ENCODE results near the gene SUN5.
"Not testable (repeated sequence)": the region's sequence is repeated elsewhere in the genome, so short reads cannot be mapped to it uniquely, and the experiment has no call there.

SUN5 gene

DNA sequence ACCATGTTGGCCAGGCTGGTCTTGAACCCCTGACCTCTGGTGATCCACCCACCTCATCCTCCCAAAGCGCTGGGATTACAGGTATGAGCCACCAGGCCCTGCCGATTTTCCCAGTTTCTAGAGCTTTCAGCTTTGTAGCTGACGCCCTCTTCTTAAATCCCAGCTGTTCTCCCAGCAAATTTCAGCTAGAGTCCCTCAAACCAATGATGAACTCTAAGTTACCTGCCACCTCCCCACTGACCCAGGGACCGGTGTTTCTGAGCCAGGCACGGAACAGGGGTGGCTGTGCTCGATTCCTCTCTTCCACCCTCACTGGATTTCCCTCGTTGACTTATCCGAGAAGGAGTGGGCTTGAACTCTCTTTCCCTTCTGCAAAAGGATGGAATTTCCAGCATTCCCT lies 39.1 kb downstream of the SUN5 start:
- no peak for DNase-seq (ENCODE audit: low read depth in 2 of 2)

DNA sequence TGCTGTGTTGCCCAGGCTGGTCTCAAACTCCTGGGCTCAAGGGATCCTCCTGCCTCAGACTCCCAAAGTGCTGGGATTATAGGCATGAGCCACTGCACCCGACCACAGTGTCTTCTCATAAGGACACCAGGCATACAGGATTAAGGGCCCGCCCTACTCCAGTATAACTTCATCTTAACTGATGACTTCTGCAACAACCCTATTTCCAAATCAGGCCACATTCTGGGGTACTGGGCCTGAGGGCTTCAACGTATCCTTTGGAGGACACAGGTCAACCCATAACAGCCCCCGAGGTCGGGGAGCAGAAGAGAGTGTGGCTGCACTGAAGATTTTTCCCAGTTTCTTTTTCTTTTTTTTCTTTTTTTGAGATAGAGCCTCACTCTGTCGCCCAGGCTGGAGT lies 39.7 kb downstream of the SUN5 start:
- no peak for DNase-seq (ENCODE audit: low read depth in 2 of 2)

DNA sequence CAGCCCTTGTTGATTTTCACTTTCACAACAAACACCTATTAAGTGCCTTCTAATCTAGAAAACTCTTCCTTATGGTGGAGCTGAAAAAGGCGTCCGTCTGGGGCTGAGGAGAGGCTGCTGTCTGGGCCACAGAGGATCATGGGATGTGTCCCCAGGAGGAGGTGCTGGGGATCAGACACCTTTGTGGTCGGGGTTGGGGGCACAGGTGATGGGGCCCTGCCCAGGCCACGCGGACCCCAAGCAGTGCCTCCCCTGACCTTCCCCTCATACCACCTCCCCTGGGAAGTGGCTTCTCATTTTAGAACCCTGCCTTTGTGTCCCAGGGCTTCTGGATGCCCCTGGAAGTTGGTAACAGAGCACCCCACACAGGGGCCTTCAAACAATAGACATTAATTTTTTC lies 41.1 kb downstream of the SUN5 start:
- DNase-seq (ENCODE audit: low read depth in 2 of 2): no peak

DNA sequence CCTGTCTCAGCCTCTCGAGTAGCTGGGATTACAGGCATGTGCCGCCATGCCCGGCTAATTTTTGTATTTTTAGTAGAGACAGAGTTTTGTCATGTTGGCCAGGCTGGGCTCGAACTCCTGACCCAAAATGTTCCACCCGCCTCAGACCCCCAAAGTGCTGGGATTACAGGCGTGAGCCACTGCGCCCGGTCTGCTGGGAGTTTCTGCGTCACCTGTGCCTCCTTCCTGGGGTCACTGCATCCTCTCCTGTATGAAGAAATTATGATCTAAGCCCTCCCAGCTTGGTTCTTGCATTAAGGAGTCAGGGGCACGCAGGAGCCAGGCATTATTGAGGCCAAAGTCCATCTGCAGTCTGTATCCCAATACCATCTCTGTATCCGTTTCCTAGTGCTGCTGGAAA lies 41.6 kb downstream of the SUN5 start:
- not testable (repeated sequence) for DNase-seq (ENCODE audit: low read depth in 2 of 2)

DNA sequence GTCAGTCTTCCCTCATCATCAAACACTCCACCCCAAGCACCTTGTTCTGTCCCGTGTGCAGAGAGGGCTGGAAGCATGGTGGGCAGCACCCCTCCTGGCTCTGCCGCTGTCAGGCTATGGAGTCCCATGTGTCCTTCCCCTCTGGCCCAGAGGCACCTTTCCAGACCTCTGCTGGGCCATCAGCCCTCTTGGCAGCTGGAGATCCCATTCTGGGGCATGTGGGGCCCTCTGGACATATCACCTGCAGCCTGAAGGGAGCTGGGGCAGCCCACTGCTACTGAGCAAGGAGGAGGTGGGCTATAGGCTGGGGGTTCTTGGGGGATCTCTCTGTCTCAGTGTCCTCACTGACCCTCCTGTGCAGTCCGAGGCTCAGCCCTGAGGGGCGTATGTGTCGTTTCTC lies 42.2 kb downstream of the SUN5 start:
- DNase-seq (ENCODE audit: low read depth in 2 of 2): no peak

DNA sequence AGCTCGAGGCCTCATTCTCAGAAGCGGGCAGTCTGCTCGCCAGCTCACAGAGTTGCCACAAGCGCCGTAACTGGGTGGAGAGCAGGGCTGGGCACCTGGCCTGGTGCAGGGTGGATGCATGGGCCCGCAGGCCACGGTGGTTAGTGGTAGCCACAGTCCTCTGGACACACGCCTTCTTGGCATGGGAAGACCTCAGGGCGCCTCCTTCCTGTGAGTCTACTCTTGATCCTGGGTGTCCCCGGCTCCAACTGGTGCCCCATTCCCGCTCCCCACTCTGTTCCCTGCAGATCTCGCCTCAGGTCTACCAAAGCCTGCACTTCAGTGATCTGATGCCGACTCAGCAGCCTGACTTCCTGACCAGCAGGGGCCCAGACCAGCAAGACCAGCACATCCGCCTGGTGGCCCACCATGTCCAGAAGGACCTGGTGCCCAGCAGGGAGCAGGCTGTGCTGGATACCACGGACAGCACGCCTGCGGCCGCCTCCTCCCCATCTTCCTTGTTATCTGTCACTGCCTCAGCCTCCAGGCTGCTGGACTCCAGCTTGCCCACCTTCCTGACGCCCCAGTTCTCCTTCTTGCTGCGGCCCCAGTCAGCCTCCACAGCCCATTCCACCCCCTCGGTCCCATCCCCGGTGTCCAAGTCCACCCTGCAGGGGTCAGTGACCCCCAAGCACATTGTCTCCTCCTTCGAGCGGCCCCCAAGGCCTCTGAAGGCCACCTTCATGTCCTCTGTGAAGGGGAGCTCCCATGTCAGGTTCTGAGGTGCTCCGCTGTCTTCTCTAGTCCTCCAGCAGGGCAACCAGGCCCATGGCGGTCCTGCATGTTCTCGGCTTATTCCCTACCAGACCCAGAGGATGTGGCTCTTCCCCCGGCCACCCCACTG lies 43.1 kb downstream of the SUN5 start:
- DNase-seq (ENCODE audit: low read depth in 2 of 2): no peak

DNA sequence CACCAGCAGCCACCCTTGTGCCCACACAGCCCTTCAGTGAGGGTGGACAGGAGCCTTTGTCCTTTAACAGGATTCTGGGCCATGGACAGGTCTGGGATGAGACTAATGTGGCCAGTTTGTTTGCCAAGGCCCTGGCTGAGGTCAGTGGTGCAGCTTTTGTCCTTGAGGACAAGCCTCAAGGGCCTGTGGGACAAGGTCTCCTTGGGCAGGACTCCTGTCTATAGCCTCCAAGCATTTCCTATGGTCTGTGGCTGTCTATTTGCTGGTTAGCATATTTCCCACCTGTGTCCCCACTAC lies 44.1 kb downstream of the SUN5 start:
- DNase-seq (ENCODE audit: low read depth in 2 of 2): no peak

DNA sequence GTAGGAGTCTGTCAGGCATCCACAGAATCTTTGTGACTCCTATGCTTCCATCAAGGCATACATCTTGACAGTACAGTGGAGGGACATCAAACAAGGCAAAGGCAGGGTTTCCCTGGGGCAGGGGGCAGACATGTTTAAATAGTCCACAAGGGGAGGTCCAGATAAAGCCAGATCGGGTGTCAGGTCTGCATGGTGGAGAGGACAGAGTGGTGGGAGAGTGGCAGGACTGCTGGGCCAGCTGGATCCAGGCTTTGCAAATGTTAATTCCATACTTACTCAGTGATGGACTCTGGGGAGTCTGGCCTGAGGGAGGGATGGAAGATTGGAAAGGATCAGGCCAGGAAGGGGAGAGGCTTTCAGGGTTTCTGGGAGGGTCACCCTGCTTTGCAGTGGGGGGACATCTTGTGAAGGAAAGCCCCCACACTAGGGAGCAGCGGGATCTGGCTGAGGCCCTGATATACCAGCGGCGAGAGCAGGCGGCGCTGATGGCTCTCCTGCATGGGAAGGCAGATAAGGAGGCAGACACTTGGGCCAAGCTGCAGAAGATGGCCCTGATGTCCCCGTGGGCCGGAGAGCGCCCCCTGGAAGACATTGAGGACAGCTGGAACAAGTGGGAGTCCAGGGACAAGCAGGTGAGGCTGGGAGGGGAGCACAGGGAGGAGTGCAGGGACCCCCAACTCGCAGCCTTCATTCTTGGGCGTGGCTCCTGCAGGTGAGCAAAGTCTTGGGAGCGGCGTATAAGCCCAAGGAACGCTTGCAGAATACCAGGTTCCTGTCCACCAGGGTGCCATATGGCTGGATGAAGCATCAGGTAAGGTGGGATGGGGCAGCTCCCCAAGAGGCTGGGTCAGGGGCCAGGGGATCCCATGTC lies 44.6 kb downstream of the SUN5 start:
- DNase-seq (ENCODE audit: low read depth in 2 of 2): no peak

DNA sequence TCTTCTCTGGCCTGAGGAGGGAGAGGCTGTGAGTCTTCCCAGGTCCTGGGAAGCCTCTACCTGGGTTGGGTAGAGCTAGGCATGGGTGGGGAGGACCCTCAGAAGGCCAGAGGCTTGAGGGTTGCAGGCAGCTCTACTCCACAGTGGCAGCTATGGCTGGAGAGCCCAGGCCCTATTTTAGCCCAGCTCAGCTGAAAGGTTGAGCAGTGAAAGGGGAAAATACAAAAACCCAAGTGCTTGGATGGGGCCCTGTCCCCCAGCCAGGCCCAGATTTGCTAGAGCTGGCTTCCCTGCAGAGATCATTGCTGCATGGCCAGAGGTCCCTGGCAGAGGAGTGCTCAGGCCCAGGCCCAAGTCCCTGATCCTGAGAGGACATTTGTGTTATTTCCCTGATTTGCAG lies 45.7 kb downstream of the SUN5 start:
- no peak for DNase-seq (ENCODE audit: low read depth in 2 of 2)

DNA sequence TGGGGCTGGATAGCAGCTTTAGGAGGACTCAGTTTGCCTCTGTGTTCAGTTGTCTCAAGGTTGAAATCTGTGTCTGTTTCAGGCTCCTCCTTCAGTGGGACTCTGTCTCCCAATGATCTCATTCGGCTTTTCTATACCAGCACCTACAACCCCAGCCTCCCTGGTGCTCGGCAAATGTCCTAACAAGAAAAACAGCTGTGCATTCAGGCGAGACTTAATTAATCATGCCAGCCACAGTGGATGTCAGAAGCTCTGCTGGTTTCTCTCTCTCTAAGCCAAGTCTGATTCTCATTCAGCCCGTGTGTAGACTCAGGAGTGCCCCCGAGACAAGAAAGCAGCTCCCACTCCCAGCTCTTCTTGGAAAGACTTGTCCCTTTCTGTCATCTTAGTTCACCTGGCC lies 46.8 kb downstream of the SUN5 start:
- DNase-seq (ENCODE audit: low read depth in 2 of 2): no peak

DNA sequence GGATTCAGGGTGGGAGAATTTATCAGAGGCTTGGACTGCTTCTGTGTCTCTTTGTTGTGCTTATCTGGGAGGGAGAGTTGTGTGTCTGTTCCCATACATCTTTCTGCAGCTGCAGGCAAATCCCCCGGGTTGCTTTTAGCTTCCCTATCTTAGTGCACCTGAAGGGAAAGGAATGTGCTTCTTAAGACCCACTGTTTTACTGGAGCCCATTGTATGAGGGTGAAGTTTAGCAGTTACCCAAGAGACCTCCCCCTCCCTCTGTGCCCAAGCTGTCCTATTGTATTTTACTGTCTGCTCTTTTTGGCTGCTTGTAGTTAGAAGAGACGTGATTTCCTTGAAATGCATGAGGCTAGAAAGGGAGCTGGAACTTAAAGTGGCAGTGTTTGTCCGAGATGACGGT lies 53.7 kb downstream of the SUN5 start:
- not testable (repeated sequence) for DNase-seq (ENCODE audit: low read depth in 2 of 2)

DNA sequence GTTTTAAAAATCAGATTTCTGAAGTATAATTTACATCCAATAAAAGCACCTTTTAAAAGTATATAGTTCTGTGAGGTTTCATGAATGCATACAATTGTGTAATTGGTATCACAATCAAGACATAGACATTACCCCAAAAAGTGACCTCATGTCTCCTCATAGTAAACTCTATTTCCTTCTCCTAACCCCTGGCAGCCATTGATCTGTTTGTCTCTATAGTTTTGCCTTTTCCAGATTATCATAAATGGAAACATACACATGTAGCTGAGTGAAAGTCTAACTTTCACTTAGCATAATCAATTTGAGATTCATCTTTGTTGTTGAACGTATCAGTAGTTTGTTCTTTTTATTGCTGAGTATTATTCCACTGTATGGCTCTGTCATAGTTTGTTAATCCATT lies 57.6 kb downstream of the SUN5 start:
- DNase-seq (ENCODE audit: low read depth in 2 of 2): no peak

DNA sequence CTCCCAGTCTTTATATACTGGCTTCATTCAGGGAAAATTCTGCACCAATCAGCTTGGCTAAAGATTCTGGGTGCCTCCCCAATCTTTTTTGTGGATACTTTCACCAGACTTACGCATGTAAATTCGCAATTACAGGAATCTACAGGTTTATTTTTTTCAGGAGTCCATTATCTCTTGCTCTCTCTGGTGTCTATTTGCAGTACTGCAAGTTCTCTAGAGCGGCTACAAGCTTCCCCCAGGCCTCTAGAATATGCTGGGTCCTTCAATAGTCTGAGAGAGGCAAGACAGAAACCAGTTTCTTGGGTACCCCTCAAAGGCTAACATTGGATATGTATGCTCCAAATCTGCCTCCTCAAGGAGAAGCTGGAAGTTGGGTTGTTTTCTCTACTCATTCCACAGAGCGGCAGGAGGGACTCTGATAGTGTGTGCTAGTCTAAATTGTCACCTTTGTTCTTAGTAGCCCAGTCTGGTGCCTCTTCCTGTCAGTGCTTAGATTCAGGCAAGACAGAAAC lies 58.5 kb downstream of the SUN5 start:
- DNase-seq (ENCODE audit: low read depth in 2 of 2): no peak

DNA sequence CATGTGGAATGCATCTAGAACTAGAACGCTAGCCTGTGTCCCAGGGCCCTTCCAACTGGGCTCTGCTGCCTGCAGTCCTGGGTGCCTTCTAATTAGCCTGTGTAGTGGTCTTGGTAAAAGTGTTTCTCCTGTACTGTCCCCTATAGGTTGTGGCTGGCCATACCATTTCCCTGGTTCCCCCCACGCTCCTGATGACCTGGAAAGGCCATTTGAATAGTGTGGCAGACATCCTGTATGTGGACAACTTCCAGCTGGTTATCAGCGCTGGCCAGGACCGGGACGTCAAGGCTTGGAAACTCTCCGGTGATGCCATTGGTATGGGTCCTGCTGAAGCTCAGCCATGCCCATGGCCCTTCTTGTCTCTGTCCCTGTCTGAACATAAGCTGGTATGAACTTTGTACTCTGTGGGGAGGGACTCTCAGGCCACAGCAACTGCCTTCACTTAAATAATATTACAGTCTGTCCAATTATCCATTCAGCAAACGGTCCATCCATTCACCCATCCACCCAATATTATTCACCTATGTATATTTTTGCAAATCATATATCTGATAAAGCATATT lies 60.7 kb downstream of the SUN5 start:
- no peak for DNase-seq (ENCODE audit: low read depth in 2 of 2)

DNA sequence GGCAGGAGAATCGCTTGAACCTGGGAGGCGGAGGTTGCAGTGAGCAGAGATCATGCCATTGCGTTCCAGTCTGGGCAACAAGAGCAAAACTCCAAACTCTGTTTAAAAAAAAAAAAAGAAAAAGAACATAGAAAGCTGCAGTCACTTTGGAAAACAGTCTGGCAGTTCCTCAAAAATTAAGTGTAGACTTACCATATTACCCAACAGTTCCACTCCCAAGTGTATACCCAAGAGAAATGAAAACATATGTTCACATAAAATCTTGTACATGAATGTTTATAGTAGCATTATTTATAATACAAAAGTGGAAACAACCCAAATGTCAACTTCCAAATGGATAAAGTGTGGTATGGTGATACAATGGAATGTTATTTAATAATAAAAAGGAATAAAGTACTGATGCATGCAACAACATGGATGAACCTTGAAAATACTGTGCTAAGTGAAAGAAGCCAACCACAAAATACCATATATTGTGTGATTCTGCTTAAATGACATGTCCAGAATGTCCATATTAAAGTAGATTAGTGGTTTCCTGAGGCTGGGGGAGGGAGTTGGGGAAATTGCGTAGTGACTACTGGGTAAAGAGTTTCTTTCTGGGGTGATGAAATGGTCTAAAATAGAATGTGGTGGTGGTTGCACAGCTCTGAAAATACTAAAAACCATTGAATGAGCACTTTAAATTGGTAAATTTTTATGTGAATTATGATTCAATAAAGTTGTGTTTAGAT lies 62.9 kb downstream of the SUN5 start:
- no peak for DNase-seq (ENCODE audit: low read depth in 2 of 2)

DNA sequence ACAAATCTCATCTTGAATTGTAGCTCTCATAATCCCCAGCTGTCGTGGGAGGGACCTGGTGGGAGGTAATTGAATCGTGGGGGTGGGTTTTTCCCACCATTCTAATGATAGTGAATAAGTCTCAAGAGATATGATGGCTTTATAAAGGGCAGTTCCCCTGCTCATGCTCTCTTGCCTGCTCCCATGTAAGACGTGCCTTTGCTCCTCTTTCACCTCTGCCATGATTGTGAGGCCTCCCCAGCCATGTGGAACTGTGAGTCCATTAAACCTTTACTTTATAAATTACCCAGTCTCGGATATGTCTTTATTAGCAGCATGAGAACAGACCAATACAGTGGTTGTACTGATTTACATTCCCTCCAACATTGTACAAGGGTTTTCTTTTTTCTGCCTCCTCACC lies 69.7 kb downstream of the SUN5 start:
- DNase-seq (ENCODE audit: low read depth in 2 of 2): no peak
